ENCODE results near the gene PROSER2.

PROSER2 gene

DNA sequence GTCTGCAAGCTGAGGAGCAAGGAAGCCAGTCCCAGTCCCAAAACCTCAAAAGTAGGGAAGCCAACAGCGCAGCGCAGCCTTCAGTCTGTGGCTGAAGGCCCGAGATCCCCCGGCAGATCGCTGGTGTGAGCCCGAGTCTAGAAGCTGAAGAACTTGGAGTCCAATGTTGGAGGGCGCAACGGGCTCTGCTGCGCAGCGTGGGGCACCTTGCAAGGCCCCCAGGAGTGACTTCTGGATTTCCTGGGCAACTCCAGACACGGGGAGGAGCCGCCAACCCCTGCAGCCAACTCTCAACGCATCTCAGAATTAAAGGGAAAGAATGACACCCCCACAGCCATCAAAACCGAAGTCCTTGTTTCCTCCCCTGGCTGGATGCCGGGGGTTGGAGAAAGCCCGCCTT is 18.8 kb upstream of the PROSER2 start:
- no peak for DNase-seq (ENCODE audit: low read depth)

DNA sequence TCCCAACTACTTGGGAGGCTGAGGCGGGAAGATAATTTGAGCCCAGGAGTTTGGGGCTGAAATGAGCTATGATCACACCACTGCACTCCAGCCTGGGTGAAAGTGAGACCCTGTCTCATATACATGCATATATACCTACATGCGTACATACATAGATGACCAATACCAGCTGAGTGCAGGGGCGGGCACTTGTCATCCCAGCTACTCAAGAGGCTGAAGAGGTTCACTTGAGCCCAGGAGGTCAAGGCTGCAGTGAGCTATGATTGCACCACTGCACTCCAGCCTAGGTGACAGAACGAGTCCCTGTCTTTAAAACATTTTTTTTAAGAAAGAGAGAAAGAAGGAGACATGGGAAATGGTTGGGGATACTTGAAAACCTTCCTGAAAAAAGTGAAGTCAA is 17.4 kb upstream of the PROSER2 start:
- no peak for DNase-seq (ENCODE audit: low read depth)

DNA sequence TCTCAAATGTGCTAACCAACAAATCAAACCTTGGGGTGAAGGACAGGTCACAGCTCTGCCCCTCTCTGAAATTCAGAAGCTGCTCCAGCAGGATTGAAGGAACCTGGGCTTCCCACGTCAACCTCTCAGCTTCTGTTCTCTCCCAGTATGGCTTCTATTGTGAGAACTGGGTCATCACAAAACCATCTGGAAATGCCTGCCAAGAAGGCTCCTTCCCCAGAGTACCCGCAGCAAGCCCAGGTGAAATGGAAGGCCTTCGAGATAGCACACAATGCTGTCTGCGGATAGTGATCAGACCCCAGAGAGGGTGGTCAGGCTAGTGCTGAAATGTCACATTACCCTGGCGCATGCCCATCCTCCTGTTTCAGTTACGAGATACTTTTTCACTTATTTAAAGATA is 16.4 kb upstream of the PROSER2 start:
- DNase-seq (ENCODE audit: low read depth): no peak

DNA sequence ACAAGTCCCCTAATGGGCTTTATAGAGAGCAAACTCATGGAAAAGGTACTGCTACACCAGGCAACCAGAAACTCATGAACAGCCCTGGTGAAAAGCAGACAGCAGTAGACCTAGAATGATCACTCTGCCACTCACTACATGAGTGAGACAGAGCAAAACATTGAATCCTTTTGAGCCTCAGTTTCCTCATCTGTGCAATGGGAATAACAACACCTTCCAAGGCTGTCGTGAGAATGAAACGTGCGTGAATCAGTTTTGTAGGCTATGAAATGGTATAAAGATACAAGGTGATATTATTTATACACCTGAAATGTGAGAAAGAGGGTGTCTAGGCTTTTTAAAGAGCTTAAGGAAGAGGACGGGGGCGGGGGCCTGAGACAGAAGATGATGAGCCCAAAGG is 14.3 kb upstream of the PROSER2 start:
- DNase-seq (ENCODE audit: low read depth): no peak

DNA sequence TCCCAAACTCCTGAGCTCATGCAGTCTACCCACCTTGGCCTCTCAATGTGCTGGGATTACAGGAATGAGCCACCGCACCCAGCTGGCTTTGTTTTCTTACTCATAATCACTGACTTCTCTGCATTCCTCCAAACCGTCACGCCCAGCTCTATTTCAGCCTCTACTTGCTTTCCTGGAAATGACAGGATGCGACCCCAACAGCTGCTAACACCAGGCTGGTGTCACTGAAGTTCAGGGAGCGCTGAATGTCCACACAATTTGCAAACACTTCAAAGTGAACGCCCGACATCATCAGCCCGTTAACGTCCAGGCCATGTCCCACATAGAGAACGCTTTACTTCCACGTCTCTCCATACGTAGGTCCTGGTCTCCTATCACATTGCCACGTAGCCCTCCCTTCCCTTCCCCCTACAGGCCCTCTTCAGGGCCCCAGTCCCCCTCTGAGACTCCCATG is 12.8 kb upstream of the PROSER2 start:
- peak; percentile 19 for DNase-seq (ENCODE audit: low read depth)

DNA sequence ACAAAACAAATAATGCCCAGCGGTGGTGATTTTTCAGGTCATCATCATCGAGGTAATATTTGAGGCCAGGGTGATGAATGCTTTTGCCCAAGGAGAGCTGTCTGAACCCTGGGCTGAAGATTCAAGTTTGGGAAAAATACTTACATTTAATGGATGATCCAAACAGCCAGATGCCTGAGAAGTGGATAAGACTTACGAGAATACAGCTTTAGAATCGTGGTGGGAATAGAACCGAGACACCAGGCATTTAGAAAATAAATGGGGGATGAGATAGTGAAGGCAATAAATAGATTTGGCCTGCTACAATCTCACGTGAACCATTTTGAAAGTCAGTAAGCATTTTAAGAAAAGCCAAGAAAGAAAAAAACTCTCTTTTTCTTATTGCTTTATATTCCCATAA is 12.2 kb upstream of the PROSER2 start:
- no peak for DNase-seq (ENCODE audit: low read depth)

DNA sequence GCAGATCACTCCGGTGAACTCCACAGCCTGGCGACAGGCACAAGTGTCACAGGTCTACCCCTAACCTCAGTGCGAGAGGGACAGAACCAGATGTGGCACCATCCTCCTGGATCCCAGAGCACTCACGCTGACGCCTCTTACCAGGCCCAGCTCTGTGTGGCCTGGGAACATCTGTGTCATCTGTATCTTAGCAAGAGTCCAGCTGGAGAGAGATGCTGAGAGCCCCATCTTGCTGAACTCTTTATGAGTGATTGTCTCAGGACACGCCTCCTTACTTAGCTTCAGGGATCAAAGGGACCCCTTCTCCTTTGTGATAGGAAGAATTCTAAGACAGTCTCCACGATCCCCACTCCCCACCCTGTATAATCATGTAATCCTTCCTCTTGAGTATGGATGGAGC is 10.0 kb upstream of the PROSER2 start:
- no peak for DNase-seq (ENCODE audit: low read depth)

DNA sequence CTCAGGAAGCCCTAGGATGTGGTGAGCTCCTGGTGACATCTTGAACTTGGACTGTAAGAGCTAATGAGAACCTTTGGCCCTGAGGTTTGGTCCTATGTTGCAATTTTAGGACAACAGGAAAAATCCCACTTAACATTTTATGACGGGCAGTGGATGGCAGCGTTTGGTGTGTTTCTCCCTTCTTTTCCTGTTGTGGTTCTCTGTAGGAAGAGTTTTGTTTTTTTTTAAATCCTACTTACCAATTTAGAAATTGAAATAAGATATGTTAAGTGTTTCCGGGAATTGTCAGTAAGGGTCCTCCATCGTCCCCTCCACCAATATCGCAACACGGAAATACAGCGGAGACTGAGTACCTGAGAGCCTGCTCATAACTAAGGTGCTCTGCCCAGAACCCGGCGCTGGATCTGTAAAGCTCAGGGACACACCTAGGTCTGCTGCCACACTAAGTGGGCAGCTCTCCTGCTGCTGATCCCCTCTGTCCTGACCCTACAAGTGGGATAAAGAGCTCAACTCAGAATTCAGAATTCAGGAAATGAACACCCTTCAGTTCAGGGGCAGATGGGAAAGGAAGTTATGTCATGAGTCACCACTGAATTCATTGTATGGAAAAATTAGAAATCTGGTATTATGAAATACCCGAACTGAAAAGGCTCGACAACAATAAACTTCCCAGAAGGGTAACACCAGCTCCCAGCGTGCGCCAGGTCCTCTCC is 9.1 kb upstream of the PROSER2 start:
- DNase-seq (ENCODE audit: low read depth): no peak

DNA sequence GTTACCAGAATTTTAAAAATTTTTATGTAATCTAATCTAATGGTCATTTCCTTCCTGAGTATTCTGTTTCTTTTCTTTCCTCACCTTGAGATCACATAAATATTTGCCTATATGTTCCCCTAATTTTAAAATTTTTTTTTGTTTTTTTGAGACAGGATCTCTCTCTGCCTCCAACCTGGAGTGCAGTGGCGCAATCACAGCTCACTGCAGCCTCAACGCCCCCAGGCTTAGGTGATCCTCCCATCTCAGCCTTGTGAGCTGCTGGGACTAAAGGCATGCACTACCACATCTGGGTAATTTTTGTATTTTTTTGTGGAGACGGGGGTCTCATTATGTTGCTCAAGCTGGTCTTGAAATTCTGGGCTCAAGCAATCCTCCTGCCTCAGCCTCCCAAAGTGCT is 4.1 kb upstream of the PROSER2 start:
- no peak for DNase-seq (ENCODE audit: low read depth)

DNA sequence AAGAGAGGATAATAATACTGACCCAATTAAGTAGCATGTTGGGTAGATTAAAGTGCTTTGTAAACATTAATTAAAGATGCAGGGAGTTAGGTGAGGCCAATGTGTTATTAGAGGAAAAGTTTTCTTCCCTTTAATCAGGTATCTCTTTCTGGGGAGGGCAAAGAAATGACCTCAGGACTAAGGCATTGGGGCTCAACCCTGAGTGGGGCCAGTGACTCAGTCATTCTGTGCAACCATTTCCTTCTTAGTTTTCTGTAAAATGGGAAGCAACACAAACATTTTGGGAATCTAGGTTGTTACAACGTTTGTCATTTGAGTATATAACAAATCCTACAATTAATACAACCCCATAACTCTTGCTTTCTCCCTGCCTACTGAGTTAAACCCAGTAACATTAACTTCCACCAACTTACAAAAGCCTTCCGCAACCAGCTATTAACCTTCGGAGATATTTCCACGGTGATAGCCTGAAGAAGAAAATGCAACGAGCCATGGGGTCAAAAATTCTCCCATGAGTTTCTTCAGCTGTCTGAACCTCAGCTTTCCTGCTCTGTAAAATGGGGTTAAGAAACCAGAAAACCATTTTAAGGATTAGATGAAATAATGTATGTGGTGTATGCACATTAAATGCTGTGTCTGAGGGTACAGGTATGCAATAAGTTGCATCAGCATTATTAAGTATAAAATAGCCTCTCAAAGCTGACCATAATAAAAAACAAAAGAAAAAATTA is 965 bp upstream of the PROSER2 start:
- no peak for DNase-seq (ENCODE audit: low read depth)

DNA sequence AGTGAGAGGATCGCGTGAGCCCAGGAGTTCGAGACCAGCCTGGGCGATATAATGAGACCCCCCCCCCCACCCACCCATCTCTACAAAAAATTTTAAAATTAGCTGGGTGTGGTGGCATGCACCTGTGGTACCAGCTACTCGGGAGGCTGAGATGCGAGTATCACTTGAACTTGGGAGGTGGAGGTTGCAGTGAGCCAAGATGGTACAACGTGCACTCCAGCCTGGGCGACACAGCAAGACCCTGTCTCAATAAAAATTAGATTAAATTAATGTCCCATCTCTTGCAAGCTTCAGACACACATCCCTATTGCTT is 391 bp upstream of the PROSER2 start:
- no peak for DNase-seq (ENCODE audit: low read depth)

DNA sequence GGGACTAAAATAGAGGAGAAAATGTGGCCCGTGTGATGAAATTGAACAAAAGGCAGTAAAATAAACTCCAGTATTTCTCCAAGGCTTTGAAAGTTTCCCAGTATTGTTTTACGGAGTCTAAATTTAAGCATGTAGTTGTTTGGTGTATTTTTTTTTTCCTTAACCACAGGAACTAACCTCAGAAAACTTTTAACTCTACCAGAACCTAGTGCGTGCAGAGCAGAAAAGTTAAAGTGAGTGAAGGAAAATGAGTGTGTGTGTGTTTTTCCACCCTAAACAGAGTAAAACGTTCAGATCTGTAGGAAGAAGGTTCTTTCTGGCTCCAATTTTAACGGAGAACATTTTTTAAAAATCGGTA is 812 bp downstream of the PROSER2 start:
- DNase-seq (ENCODE audit: low read depth): no peak

DNA sequence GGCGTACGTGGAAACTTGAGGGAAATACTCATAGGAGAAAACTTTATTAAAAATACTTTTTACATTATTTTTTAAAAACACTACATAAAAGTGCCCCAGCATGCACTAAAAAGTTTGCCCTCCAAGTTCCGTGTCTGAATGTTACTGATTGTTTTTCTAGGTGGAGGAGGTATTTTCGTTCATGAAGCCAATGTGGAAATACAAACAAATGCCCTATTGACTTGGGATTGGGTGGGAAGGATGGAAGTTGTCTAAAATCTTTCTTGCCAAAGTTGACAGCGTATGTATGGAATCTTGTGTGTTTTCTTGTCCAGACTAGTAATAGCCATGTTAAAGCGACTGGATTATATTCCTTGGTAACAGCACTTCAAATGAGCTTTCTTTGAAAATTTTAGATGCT is 1.2 kb downstream of the PROSER2 start:
- DNase-seq (ENCODE audit: low read depth): no peak

DNA sequence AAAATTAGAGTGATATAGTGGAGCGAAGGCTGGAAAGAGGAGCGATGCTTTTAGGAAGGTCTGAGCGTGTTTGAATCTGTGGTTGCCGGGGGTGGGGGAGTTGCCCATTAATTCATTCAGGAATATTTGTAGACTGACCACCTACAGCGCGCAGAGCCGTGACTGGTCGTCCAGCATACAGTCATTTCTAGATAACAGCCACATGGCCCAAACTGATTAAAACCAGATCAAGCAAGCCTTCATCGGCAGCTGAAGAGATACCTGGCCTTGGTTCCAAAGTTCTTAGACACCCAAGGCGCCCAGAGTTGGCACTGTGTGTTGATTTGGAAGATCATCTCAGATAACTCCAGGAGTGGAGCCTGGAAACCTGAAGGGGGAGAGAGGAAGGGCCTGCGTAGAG is 1.7 kb downstream of the PROSER2 start:
- DNase-seq (ENCODE audit: low read depth): no peak

DNA sequence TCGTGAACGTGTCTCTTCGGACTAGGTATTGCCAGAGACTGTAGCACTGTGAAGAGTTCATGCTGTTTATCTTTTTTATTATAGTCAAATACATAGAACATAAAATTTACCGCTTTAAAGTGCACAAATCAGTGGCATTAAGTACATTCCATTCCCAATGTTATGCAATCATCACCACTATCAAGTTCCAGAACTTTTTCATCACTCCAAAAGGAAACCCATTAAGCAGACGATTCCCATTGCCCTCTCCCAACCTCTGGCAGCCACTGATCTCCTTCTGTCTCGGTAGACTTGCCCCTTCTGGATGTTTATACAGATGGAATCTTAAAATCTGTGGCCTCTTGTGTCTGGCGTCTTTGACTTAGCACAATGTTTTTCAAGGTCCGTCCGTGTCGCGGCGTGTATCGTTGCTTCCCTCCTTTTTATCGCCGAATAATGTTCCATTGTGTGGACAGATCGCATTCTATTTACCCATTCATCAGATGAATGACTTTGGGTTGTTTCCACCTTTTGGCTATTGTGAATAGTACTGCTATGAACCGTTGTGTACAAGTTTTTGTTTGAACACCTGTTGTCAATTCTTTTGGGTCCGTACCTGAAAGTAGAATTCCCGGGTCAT is 2.7 kb downstream of the PROSER2 start:
- DNase-seq (ENCODE audit: low read depth): no peak

DNA sequence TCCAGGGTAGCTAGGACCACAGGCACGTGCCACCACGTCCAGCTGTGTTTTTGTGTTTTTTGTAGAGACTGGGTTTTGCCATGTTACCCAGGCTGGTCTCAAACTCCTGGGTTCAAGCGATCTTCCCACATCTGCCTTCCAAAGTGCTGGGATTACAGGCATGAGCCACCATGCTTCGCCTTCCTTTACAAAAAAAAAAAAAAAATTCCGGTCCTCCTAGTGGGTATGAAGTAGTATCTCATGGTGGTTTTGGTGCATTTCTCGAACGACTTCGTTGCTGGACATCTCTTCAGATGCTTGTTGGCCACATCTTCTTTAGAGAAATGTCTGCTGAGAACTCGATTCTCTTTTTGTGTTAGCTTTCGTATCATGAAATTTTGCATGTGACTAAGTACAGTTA is 3.9 kb downstream of the PROSER2 start:
- no peak for DNase-seq (ENCODE audit: low read depth)

DNA sequence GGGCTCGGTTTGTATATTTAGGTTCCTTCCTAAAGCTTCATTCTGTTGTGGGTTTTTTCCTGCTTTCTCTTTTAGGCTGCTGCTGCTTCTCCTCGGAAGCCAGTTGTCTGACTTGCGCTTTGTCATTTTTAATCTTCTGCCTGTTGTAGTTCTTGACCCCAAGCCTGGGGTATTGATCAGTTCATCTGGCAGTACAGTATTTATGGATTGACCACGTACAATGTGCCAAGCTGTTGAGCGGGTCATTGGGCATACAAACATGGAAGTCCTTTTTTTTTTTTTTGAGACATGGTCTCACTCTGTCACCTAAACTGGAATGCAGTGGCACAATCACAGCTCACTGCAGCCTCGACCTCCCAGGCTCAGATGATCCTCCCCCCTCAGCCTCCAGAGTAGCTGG is 4.3 kb downstream of the PROSER2 start:
- no peak for DNase-seq (ENCODE audit: low read depth)

DNA sequence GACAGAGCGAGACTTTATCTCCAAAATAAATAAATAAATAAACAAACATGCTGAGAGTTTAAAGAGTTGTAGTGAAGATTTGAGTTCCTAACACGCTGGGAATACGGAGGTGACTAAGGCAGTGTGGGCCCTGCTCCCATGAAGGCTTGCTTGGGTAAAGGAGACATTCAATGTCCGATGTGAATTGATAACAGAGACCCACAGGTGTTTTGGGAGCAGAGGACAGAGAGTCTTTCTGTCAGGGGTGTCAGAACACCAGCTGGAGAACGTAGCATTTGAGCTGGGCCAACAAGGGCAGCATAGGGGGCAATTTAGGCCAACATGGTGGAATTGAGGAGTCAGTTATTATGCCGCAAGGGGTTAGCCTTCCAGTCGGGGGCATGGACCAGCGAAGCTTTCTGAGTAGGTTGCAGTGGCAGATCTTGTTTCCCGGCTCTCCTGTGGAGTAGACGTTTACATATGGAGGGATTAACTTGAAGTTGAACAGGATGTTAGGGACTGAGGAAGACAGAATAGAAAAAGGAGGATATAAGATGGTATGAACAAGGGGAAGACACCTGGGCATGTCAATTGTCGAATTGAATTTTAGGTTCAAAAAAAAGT is 5.6 kb downstream of the PROSER2 start:
- DNase-seq (ENCODE audit: low read depth): no peak

DNA sequence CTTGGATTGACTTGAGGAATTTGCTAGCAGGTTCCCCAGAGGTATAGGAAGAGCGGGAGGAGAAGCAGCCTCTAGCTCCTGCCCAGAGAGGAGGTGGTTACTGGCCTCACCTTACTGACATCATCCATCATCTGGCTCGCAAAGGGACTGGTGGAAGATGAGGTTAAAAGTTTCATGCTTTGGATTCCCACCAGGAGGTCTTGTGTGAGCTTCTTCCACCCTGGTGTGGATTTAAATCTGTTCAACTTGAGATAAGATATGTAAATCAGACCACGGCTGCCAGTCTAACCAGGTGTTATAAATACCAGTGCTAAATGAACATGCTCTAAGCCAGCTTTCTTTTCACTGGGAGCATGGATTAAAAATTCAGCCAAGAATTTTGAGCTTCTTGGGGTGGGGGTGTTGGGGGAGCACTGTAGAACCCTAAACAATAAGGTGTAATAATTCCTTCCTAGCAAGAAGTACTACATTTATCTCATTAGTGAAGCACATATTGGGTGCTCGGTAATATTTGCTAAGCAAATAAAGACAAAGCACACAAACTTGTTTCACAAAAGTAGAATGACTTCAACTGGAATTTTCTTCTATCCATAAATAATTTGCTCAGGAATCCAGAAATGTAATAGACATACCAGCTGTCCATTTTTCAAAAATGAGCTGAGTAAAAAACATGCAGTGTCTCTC is 7.8 kb downstream of the PROSER2 start:
- no peak for DNase-seq (ENCODE audit: low read depth)

DNA sequence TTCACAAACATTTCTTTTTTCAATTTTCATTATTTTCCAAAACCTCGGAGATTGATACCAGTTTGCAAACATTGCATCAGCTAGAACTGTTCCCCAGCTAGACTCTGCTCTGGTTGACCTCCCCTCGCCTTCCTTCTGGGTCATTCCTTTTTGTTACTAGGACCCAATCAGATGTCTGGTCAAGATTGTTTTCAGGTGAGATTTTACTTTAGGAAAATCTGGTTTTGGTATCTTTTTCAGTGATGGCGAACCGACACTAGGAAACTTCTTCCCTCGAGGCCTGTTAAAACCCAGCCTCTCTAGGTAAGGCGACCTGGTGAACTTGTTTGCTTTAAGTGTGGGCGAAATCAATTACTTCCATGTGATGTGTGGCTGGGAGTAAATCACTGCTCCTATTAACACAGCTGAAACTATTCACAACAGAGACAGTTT is 8.4 kb downstream of the PROSER2 start:
- no peak for DNase-seq (ENCODE audit: low read depth)

DNA sequence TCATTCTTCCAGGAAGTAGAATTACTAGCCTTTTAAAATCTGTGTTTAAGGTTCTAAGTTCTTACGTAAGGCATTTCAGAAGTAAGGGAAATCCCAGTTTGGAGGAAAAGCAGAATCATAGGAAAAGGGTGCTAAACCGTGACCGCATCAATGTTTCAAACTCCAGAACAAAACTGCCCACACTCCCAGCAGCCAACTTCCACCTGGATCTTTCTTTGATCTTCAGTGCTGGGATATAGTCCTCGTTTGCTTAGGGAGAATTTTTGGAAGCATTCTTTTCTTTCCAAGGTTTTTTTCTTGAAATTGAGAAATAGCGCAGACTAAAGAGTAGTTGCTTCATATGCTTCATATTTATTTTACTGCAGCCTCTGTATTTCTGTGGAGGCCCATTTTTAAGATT is 8.9 kb downstream of the PROSER2 start:
- DNase-seq (ENCODE audit: low read depth): no peak

DNA sequence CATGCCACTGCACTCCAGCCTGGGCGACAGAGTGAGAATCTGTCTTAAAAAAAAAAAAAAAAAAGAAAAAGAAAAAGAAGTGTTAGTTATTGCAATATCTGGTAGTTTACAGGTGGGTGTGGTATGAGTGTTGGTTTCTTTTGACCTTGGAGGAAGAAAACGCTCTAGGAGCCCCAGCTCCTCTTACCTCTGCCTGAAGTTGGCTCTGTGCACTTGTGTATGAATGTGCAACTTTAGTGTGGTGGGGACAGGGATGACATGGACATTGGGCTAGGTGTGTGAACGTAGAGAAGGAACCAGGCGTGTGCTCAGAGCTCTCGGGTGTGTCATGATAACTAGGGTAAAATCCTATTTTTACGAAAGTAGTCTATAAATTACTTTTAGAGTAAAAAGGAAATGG is 11.9 kb downstream of the PROSER2 start:
- DNase-seq (ENCODE audit: low read depth): no peak

DNA sequence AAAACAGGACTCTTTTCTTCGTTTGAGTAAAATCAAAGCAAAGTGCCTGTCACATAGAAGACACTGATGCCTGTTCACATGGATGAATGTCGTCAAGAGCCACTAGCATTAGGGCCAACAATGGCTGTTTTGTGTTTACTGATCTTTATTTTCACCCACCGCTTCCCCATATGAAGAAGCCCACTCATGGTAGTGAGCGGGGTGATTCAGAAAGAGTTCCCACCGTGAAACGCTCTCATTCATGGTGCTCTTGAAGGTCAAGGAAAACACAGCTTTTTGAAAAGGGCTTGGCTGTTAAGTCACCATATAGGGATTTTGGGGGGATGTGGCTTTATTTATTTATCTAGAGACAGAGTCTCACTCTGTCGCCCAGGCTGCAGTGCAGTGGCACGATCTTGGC is 12.5 kb downstream of the PROSER2 start:
- no peak for DNase-seq (ENCODE audit: low read depth)

All from HS-27A (cell line).